K562 (cell line): ENCODE data around the gene SGPL1. TPM values are rescaled to one million over a fixed set of nuclear protein-coding genes. Genes with fewer than 3 reads are reported as not detected.

Source experiments
- ATAC-seq: fragments of 200-7000 bp; cut with Tn5 transposase; 3 replicates; pipeline ENCODE4 v1.9.1; 2020; ENCODE audit warnings: moderate library complexity
- BruUV-seq: library from RNA; stranded (reverse); fragments of 400-500 nt; replicated peaks from 2 replicates; lab custom pipeline; 2021; lab: Mats Ljungman, UMichigan
- CTCF ChIA-PET: fragments of 300-600 bp; formaldehyde crosslinking; extraction: SDS; loops from one replicate; lab custom pipeline; 2021; ENCODE audit warnings: low intra/inter-chr PET ratio; lab: Yijun Ruan, JAX
- POLR2A ChIA-PET: fragments of 300-600, 350-650 bp; sonication (Branson Sonifier 250); formaldehyde crosslinking; extraction: SDS; loops from one replicate; lab custom pipeline; 2021; ENCODE audit warnings: antibody characterized with exemption, inconsistent platforms; lab: Yijun Ruan, JAX
- DNase-seq, 4 experiments: peaks; one replicate each; pipeline versions ENCODE4 v3.0.0 to v3.0.0-alpha.2; 2011 to 2018; ENCODE audit warnings: low spot score in 3 of 4, mixed read lengths in 3 of 4; ENCODE audit errors: extremely low read depth in 1 of 4
- FAIRE-seq: peaks from 2 replicates; lab custom pipeline; 2011; peaks lifted over from hg19 to GRCh38; lab: Jason Lieb, UNC
- H2AFZ ChIP-seq: 2 replicates; pipeline ENCODE4 v1.6.0; 2011; ENCODE audit warnings: low read depth, low read length, control low read depth, inconsistent platforms
- H3K27ac ChIP-seq: fragments of 200-600 bp; 3 replicates; pipeline ENCODE4 v1.8.0; 2011; ENCODE audit warnings: low read depth, mild to moderate bottlenecking, control low read depth, inconsistent platforms, low read length, moderate library complexity, mixed read lengths; ENCODE audit errors: extremely low read depth
- H3K27me3 ChIP-seq, 2 experiments: fragments of 300-600 bp in 1 of 2; 2 replicates in 1 of 2; 3 replicates in 1 of 2; pipeline versions ENCODE4 v1.6.0 to v1.8.0; 2011; ENCODE audit warnings: inconsistent platforms in 2 of 2, low read length in 2 of 2, mild to moderate bottlenecking in 1 of 2, mixed read lengths in 1 of 2, moderate library complexity in 1 of 2; ENCODE audit not compliant: control insufficient read depth in 2 of 2, insufficient read depth in 2 of 2
- H3K36me3 ChIP-seq: fragments of 300-600 bp; 3 replicates; pipeline ENCODE4 v1.8.0; 2011; ENCODE audit warnings: mild to moderate bottlenecking, low read length, inconsistent platforms; ENCODE audit not compliant: control insufficient read depth, insufficient read depth
- H3K4me1 ChIP-seq, 2 experiments: fragments of 200-600 bp in 1 of 2; replicated peaks in 1 of 2; 2 replicates in 1 of 2; 3 replicates in 1 of 2; pipeline versions ENCODE4 v1.5.1 to v1.8.0; 2011; ENCODE audit warnings: inconsistent platforms in 2 of 2, low read length in 2 of 2, mild to moderate bottlenecking in 1 of 2, mixed read lengths in 1 of 2, moderate library complexity in 1 of 2; ENCODE audit not compliant: control insufficient read depth in 2 of 2, insufficient read depth in 2 of 2
- H3K4me2 ChIP-seq: 2 replicates; pipeline ENCODE4 v1.6.1; 2011; ENCODE audit warnings: low read length, control low read depth, inconsistent platforms, mixed read lengths; ENCODE audit not compliant: insufficient read depth
- H3K4me3 ChIP-seq: fragments of 200-600 bp; sonication (generic), shearing (Covaris generic); 2 replicates; pipeline ENCODE4 v1.5.1; 2016; ENCODE audit warnings: control low read depth, inconsistent platforms
- H3K79me2 ChIP-seq: fragments of 200-600 bp; 3 replicates; pipeline ENCODE4 v1.8.0; 2011; ENCODE audit warnings: low read length, inconsistent platforms; ENCODE audit not compliant: control insufficient read depth, insufficient read depth
- H3K9ac ChIP-seq, 2 experiments: 2 replicates each; pipeline versions ENCODE4 v1.6.0 to v1.6.1; 2011; ENCODE audit warnings: low read depth in 2 of 2, low read length in 2 of 2, control low read depth in 1 of 2, inconsistent platforms in 1 of 2, mild to moderate bottlenecking in 1 of 2, mixed read lengths in 1 of 2; ENCODE audit not compliant: insufficient read depth in 1 of 2
- H3K9me1 ChIP-seq: one replicate; pipeline ENCODE4 v1.6.0; 2011; ENCODE audit warnings: inconsistent platforms, mild to moderate bottlenecking, low read length, moderate library complexity; ENCODE audit not compliant: control insufficient read depth, insufficient read depth
- H3K9me3 ChIP-seq: replicated peaks from 2 replicates; pipeline ENCODE4 v1.5.1; 2011; ENCODE audit warnings: low read depth, low read length, inconsistent platforms; ENCODE audit not compliant: control insufficient read depth, insufficient read depth
- H4K20me1 ChIP-seq: replicated peaks from 2 replicates; pipeline ENCODE4 v1.6.1; 2011; ENCODE audit warnings: low read length, inconsistent platforms, mixed read lengths; ENCODE audit not compliant: control insufficient read depth, insufficient read depth
- ATF1 ChIP-seq, 2 experiments: fragments of 450-650 bp in 1 of 2; IDR thresholded peaks; 2 replicates each; pipeline ENCODE4 v1.6.1; 2016; ENCODE audit warnings: missing compliant biosample characterization in 1 of 2, missing genetic modification characterization in 1 of 2
- CEBPB ChIP-seq: fragments of 450-650 bp; IDR thresholded peaks from 2 replicates; pipeline ENCODE4 v1.6.1; 2016; ENCODE audit warnings: missing genetic modification characterization, missing compliant biosample characterization
- CREB1 ChIP-seq, 2 experiments: sonication (generic) in 1 of 2; formaldehyde crosslinking in 1 of 2; IDR thresholded peaks; 2 replicates each; pipeline versions ENCODE4 v1.6.1 to v1.8.0; 2012 to 2022; ENCODE audit warnings: inconsistent platforms in 1 of 2, mild to moderate bottlenecking in 1 of 2, missing genetic modification reagents in 1 of 2, moderate library complexity in 1 of 2
- EP400 ChIP-seq: fragments of 450-650 bp; IDR thresholded peaks from 2 replicates; pipeline ENCODE4 v1.6.1; 2017; ENCODE audit warnings: antibody characterized with exemption, mild to moderate bottlenecking, moderate library complexity
- FOXM1 ChIP-seq, 2 experiments: fragments of 450-650 bp in 1 of 2; sonication (generic) in 1 of 2; formaldehyde crosslinking in 1 of 2; IDR thresholded peaks; 2 replicates each; pipeline versions ENCODE4 v1.6.1 to v1.9.0; 2017 to 2022; ENCODE audit warnings: low read depth in 2 of 2, mild to moderate bottlenecking in 2 of 2, missing genetic modification reagents in 1 of 2, moderate library complexity in 1 of 2
- FUS ChIP-seq: fragments of 200-400 bp; formaldehyde crosslinking; optimal IDR thresholded peaks from 2 replicates; pipeline ENCODE3; 2017; ENCODE audit warnings: low read depth, low read length
- MTA3 ChIP-seq: fragments of 450-650 bp; formaldehyde crosslinking; IDR thresholded peaks from 2 replicates; pipeline ENCODE4 v1.6.1; 2017; ENCODE audit warnings: mild to moderate bottlenecking, borderline replicate concordance
- NFIC ChIP-seq: fragments of 450-650 bp; IDR thresholded peaks from 2 replicates; pipeline ENCODE4 v1.6.1; 2017; ENCODE audit warnings: mild to moderate bottlenecking, inconsistent platforms
- NRF1 ChIP-seq, 2 experiments: fragments of 450-650 bp; IDR thresholded peaks in 1 of 2; conservative IDR thresholded peaks in 1 of 2; 2 replicates each; pipeline ENCODE4 v1.6.1; 2014; ENCODE audit warnings: mild to moderate bottlenecking in 2 of 2
- RFX5 ChIP-seq: IDR thresholded peaks from 2 replicates; pipeline ENCODE4 v1.6.1; 2011; ENCODE audit warnings: low read depth, mild to moderate bottlenecking, improper control_type of control experiment, low read length
- SMARCB1 ChIP-seq: IDR thresholded peaks from 2 replicates; pipeline ENCODE4 v1.6.1; 2011; ENCODE audit warnings: improper control_type of control experiment, low read depth; ENCODE audit not compliant: insufficient read length
- SMC3 ChIP-seq: conservative IDR thresholded peaks from 2 replicates; pipeline ENCODE4 v1.6.1; 2011; ENCODE audit warnings: low read depth, low read length, improper control_type of control experiment; ENCODE audit not compliant: insufficient read depth
- SP1 ChIP-seq: sonication (generic); formaldehyde crosslinking; IDR thresholded peaks from 2 replicates; pipeline ENCODE4 v1.8.1; 2022; ENCODE audit warnings: mild to moderate bottlenecking, missing genetic modification reagents
- TRIM28 ChIP-seq: fragments of 450-650 bp; IDR thresholded peaks from 2 replicates; pipeline ENCODE4 v1.6.1; 2017
- ZNF23 ChIP-seq: fragments of 250-450 bp; sonication (Bioruptor Pico); IDR thresholded peaks from 2 replicates; pipeline ENCODE4 v1.4.0; 2020; ENCODE audit warnings: mild to moderate bottlenecking
- ZNF668 ChIP-seq: fragments of 250-450 bp; sonication (Bioruptor Pico); IDR thresholded peaks from 2 replicates; pipeline ENCODE4 v1.8.0; 2022; ENCODE audit warnings: mild to moderate bottlenecking, inconsistent platforms
- WGBS: fragments of 100-300 bp; shearing (Covaris generic); methylation state at CpG from one replicate; pipeline ENCODE4 v1.1.6; 2016; ENCODE audit warnings: low coverage, mixed read lengths; ENCODE audit not compliant: insufficient coverage; ENCODE audit errors: missing lambda C conversion rate; 5-methylcytosine and 5-hydroxymethylcytosine counted together
- in situ Hi-C: fragments of 300-500 bp; cut with MboI; formaldehyde crosslinking; loops from 4 replicates; pipeline ENCODE4 v1.15.0; 2018; ENCODE audit warnings: inconsistent platforms, mixed read lengths
- intact Hi-C: fragments of 100-400 bp; cut with micrococcal nuclease; formaldehyde crosslinking; loops from 2 replicates; pipeline ENCODE4 v1.14.2; 2022
- polyA plus RNA-seq, 8 experiments: library from polyadenylated mRNA; depleted of rRNA in 4 of 8; stranded (reverse) in 5 of 8; unstranded in 3 of 8; fragments of >200 nt; fragmentation: Nextera tagmentation in 2 of 8; fragmentation: Illumina TruSeq in 1 of 8; extraction: Ambion mirVana in 2 of 8; extraction: Trizol in 1 of 8; gene quantifications; 2 replicates each; pipeline versions ENCODE4 v1.2.1 to v1.2.3, GENCODE V29; 2011 to 2014; ENCODE audit warnings: inconsistent platforms in 1 of 8, missing spikeins in 1 of 8
- total RNA-seq, 7 experiments: library from RNA; depleted of rRNA in 6 of 7; stranded (reverse); fragments of >200 nt in 6 of 7; fragmentation: Illumina TruSeq in 2 of 7; extraction: Trizol in 2 of 7; gene quantifications; 2 replicates each; pipeline versions ENCODE4 v1.2.1 to v1.2.3, GENCODE V29; 2011 to 2021; ENCODE audit warnings: low replicate concordance in 1 of 7
- TF ChIP-seq, protein P1 (sequence below): sonication (generic); IDR thresholded peaks from 2 replicates; pipeline ENCODE4 v1.6.1; 2016
- TF ChIP-seq, protein P2 (sequence below): fragments of 450-650 bp; formaldehyde crosslinking; IDR thresholded peaks from 2 replicates; pipeline ENCODE4 v1.4.0; 2020; ENCODE audit warnings: mild to moderate bottlenecking, moderate library complexity

The SGPL1 gene
- total and polyA plus RNA-seq, 9 of the 15 experiments (the other 6 are each of a cell fraction or from before 2014, with no cell fraction given), result 6.0 to 18.0 (median 8.7) TPM

DNA sequence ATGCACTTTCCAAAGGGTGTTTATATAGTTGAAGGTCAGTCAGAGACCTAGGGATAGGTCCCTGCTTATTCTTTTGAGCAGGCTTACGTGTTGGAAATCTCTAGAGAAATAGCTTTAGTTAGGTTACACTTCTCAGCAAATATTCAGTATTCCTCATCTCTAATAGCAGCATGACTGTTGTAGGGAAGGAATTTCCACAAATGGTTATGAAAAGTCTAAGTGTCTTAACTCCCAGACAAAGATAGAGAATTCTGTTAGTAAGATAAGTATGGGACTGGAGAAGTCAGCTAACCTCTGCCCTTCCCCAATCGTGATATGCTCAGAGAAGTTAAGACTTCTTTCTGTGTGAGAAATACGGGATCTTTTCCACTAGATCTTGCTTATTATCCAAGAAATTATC lies 16.5 kb downstream of the SGPL1 start:
- BruUV-seq, result no TSS peak
- 23% methylated on average over 3 of the region's 3 CpGs for WGBS
- H3K9me3 ChIP-seq, result no peaks in the 10 kb centered on the region
- TF ChIP-seq NFIC (no peak), ATF1 (CRISPR knock-in tag; IDR thresholded peaks at IDR 0.05) (no peak), ATF1 (tag; IDR thresholded peaks at IDR 0.05) (no peak), FOXM1 (IDR thresholded peaks at IDR 0.05; ENCODE audit: low read depth) (no peak), FOXM1 (CRISPR knock-in tag; IDR thresholded peaks at IDR 0.05; ENCODE audit: low read depth) (no peak), SP1 (CRISPR knock-in tag) (no peak), ZNF23 (CRISPR knock-in tag) (no peak), NRF1 (conservative IDR thresholded peaks at IDR 0.05 in 1 of 2, IDR thresholded peaks at IDR 0.05 in 1 of 2) (no peak), EP400 (0 out of 2 replicates have a peak, but pooled peaks have one; percentile 21), MTA3 (no peak), SMARCB1 (no peak), CREB1 (IDR thresholded peaks at IDR 0.05) (no peak), CREB1 (CRISPR knock-in tag; IDR thresholded peaks at IDR 0.05) (no peak), SMC3 (no peak), RFX5 (0 out of 2 replicates have a peak, but pooled peaks have one; percentile 14), FUS (no peak), TRIM28 (no peak), CEBPB (tag) (no peak), ZNF668 (CRISPR knock-in tag) (no peak)
- TF ChIP-seq, protein P1, sequence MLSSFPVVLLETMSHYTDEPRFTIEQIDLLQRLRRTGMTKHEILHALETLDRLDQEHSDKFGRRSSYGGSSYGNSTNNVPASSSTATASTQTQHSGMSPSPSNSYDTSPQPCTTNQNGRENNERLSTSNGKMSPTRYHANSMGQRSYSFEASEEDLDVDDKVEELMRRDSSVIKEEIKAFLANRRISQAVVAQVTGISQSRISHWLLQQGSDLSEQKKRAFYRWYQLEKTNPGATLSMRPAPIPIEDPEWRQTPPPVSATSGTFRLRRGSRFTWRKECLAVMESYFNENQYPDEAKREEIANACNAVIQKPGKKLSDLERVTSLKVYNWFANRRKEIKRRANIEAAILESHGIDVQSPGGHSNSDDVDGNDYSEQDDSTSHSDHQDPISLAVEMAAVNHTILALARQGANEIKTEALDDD, result 0 out of 2 replicates have a peak, but pooled peaks have one; percentile 14
- TF ChIP-seq, protein P2, sequence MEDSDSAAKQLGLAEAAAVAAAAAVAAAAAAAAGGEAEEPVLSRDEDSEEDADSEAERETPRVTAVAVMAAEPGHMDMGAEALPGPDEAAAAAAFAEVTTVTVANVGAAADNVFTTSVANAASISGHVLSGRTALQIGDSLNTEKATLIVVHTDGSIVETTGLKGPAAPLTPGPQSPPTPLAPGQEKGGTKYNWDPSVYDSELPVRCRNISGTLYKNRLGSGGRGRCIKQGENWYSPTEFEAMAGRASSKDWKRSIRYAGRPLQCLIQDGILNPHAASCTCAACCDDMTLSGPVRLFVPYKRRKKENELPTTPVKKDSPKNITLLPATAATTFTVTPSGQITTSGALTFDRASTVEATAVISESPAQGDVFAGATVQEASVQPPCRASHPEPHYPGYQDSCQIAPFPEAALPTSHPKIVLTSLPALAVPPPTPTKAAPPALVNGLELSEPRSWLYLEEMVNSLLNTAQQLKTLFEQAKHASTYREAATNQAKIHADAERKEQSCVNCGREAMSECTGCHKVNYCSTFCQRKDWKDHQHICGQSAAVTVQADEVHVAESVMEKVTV, result no peak
- ChIA-PET POLR2A (interaction anchor here (0.5 to 1.5 kb wide), 5 partner anchors 9 to 80 kb away, joined by 3 to 4 read pairs (median 3); no protein-coding TSS in a partner anchor), CTCF (no interaction called here)
- no peaks in the 10 kb centered on the region for H4K20me1 ChIP-seq
- no peak; the same call in 2 of the 3 replicates for ATAC-seq
- no peaks in the 10 kb centered on the region for H3K36me3 ChIP-seq
- no peak overlapping the region for H3K9ac ChIP-seq
- no peak overlapping the region for H2AFZ ChIP-seq
- no peaks in the 10 kb centered on the region for H3K79me2 ChIP-seq
- in situ Hi-C loops, result no loop called here
- no peaks in the 10 kb centered on the region for H3K27me3 ChIP-seq
- no peaks in the 10 kb centered on the region for H3K9me1 ChIP-seq
- DNase-seq, result no peak
- H3K4me2 ChIP-seq, result no peak overlapping the region
- H3K4me3 ChIP-seq, result no peak overlapping the region
- peaks cover 0 to 33% of the 10 kb centered on the region in 2 experiments; a peak in 3 of 5 replicates for H3K4me1 ChIP-seq
- no peak overlapping the region for H3K27ac ChIP-seq
- intact Hi-C loops, result no loop called here
- FAIRE-seq, result no peak
